Hepatocyte (in vitro differentiated cells): ENCODE measurements around the gene WDR48. TPM values are rescaled to one million over a fixed set of nuclear protein-coding genes. Genes with fewer than 3 reads are reported as not detected.

Source experiments
- DNase-seq: peaks from one replicate; pipeline ENCODE4 v3.0.0-alpha.2; 2016; ENCODE audit warnings: low spot score
- H2AFZ ChIP-seq: fragments of 200-600 bp; sonication (generic); 2 replicates; pipeline ENCODE4 v1.6.0; 2016; ENCODE audit warnings: antibody characterized with exemption, mild to moderate bottlenecking
- H3K27ac ChIP-seq: fragments of 200-600 bp; sonication (generic); 2 replicates; pipeline ENCODE4 v1.5.1; 2016; ENCODE audit warnings: mild to moderate bottlenecking
- H3K27me3 ChIP-seq: fragments of 200-600 bp; sonication (generic); 2 replicates; pipeline ENCODE4 v1.6.1; 2016
- H3K36me3 ChIP-seq: fragments of 200-600 bp; sonication (generic); replicated peaks from 2 replicates; pipeline ENCODE4 v1.5.1; 2016; ENCODE audit warnings: low read depth; ENCODE audit not compliant: insufficient read depth
- H3K4me1 ChIP-seq: fragments of 200-600 bp; sonication (generic); 2 replicates; pipeline ENCODE4 v1.5.1; 2016; ENCODE audit warnings: mild to moderate bottlenecking, moderate library complexity; ENCODE audit not compliant: insufficient read depth
- H3K4me2 ChIP-seq: fragments of 200-600 bp; sonication (generic); 2 replicates; pipeline ENCODE4 v1.6.0; 2016
- H3K4me3 ChIP-seq: fragments of 200-600 bp; sonication (generic); 2 replicates; pipeline ENCODE4 v1.5.1; 2016; ENCODE audit warnings: mild to moderate bottlenecking
- H3K79me2 ChIP-seq: fragments of 200-600 bp; sonication (generic); 2 replicates; pipeline ENCODE4 v1.6.0; 2017; ENCODE audit warnings: mild to moderate bottlenecking
- H3K9me2 ChIP-seq: fragments of 200-600 bp; sonication (generic); replicated peaks from 2 replicates; pipeline ENCODE4 v1.6.0; 2017; ENCODE audit warnings: mild to moderate bottlenecking; ENCODE audit not compliant: insufficient read depth
- H3K9me3 ChIP-seq: fragments of 200-600 bp; sonication (generic); 2 replicates; pipeline ENCODE4 v1.5.1; 2016; ENCODE audit warnings: low read depth, mild to moderate bottlenecking
- H4K20me1 ChIP-seq: fragments of 200-600 bp; sonication (generic); 2 replicates; pipeline ENCODE4 v1.6.0; 2016; ENCODE audit warnings: mild to moderate bottlenecking; ENCODE audit not compliant: insufficient read depth, poor library complexity, severe bottlenecking
- EZH2 ChIP-seq: fragments of 200-600 bp; sonication (generic); IDR thresholded peaks from 2 replicates; pipeline ENCODE4 v1.6.1; 2016; ENCODE audit warnings: antibody characterized with exemption, mild to moderate bottlenecking, borderline replicate concordance
- EZH2phosphoT487 ChIP-seq: fragments of 200-600 bp; sonication (generic); IDR thresholded peaks from one replicate; pipeline ENCODE4 v1.6.1; 2018; ENCODE audit warnings: antibody characterized with exemption, mild to moderate bottlenecking, low read depth, moderate library complexity; ENCODE audit not compliant: unreplicated experiment, severe bottlenecking
- WGBS: methylation state at CpG from one replicate; pipeline ENCODE4 v1.1.6; 2016; ENCODE audit warnings: low lambda C conversion rate; ENCODE audit errors: missing lambda C conversion rate; 5-methylcytosine and 5-hydroxymethylcytosine counted together
- polyA plus RNA-seq: library from polyadenylated mRNA; unstranded; fragments of >200 nt; fragmentation: Nextera tagmentation; extraction: Ambion mirVana; gene quantifications from 2 replicates; pipeline ENCODE4 v1.2.1, GENCODE V29; 2016
- total RNA-seq: library from RNA; depleted of rRNA; stranded (reverse); fragments of >200 nt; gene quantifications from 2 replicates; pipeline ENCODE4 v1.2.3, GENCODE V29; 2014
- TF ChIP-seq, protein P1 (sequence below): fragments of 200-600 bp; sonication (generic); IDR thresholded peaks from 2 replicates; pipeline ENCODE4 v1.5.1; 2016; ENCODE audit warnings: antibody characterized with exemption, mild to moderate bottlenecking; ENCODE audit not compliant: poor library complexity

Gene WDR48
- total and polyA plus RNA-seq, 2 experiments from 2014 or later = 25.0 to 34.7 TPM

DNA sequence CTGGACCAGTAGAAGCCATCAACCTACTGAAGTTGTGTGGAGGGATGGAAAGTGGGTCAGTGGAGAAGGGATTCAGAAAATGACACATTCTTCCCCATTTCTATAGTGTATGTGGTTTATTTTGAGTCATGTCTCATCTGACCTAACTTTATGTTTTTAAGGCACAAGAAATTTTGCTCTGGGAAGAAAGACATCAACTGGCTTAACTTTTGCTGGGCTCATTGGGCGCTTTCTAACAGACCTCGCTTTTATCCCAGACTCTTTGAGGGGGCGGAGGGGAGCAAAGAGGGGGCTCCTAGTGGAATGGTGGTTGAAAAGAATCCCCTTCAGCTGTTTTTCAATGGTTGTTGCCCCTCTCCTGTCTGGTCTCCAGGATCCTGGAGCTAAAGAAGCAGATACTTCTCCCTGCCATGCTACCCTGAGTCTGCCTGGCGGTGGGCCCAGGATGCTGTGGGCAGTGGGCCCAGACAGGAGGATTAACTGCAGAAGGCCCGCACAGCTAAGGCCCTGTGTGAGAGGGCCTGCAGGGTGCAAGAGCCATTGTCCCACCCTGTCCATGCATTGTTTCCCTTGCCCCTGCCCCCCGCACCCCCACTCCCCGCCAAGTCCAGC is 87.1 kb downstream of the WDR48 start:
- H3K4me2 ChIP-seq = no peak overlapping the region
- H3K36me3 ChIP-seq = no peaks in the 10 kb centered on the region
- no peak overlapping the region for H2AFZ ChIP-seq
- H4K20me1 ChIP-seq = peaks cover 27% of the 10 kb centered on the region
- H3K4me1 ChIP-seq = peaks cover 38% of the 10 kb centered on the region
- no peak for TF ChIP-seq EZH2phosphoT487
- no peak for TF ChIP-seq EZH2
- TF ChIP-seq, protein P1, sequence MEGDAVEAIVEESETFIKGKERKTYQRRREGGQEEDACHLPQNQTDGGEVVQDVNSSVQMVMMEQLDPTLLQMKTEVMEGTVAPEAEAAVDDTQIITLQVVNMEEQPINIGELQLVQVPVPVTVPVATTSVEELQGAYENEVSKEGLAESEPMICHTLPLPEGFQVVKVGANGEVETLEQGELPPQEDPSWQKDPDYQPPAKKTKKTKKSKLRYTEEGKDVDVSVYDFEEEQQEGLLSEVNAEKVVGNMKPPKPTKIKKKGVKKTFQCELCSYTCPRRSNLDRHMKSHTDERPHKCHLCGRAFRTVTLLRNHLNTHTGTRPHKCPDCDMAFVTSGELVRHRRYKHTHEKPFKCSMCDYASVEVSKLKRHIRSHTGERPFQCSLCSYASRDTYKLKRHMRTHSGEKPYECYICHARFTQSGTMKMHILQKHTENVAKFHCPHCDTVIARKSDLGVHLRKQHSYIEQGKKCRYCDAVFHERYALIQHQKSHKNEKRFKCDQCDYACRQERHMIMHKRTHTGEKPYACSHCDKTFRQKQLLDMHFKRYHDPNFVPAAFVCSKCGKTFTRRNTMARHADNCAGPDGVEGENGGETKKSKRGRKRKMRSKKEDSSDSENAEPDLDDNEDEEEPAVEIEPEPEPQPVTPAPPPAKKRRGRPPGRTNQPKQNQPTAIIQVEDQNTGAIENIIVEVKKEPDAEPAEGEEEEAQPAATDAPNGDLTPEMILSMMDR = no peak
- no peak overlapping the region for H3K4me3 ChIP-seq
- no peaks in the 10 kb centered on the region for H3K9me3 ChIP-seq
- H3K27ac ChIP-seq = peak overlapping the region; percentile 70
- DNase-seq = peak; percentile 30
- H3K79me2 ChIP-seq = peaks cover 23% of the 10 kb centered on the region
- 90% methylated on average over 7 of the region's 7 CpGs for WGBS
- no peaks in the 10 kb centered on the region for H3K27me3 ChIP-seq
- H3K9me2 ChIP-seq = no peaks in the 10 kb centered on the region

DNA sequence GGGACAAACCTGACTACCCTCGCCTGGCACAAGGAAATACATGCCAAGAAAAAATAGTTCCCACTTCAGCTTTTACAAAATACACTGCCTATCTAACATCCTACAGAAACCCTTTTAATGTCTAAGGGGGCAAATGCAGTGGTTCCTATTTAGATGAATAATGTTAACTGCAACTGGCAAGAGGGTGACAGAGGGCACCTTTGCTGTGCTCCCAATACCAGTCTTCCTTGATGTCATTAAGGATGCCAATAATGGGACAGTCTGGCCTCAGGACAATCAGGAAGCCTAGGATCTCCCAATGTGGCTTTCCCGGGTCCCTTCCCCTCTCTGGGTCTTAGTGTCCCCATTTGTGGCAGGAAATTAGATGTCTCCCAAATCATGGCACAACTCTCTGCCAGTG is 87.6 kb downstream of the WDR48 start:
- no peaks in the 10 kb centered on the region for H3K27me3 ChIP-seq
- no peak overlapping the region for H2AFZ ChIP-seq
- peak overlapping the region; percentile 17 for H3K27ac ChIP-seq
- H3K4me2 ChIP-seq = no peak overlapping the region
- H4K20me1 ChIP-seq = peaks cover 33% of the 10 kb centered on the region
- H3K9me3 ChIP-seq = no peaks in the 10 kb centered on the region
- no peak overlapping the region for H3K4me3 ChIP-seq
- H3K79me2 ChIP-seq = peaks cover 29% of the 10 kb centered on the region
- peaks cover 38% of the 10 kb centered on the region for H3K4me1 ChIP-seq
- TF ChIP-seq EZH2phosphoT487 (no peak), EZH2 (no peak)
- TF ChIP-seq, protein P1 = no peak
- H3K36me3 ChIP-seq = no peaks in the 10 kb centered on the region
- no peak for DNase-seq
- 83% methylated on average over 2 of the region's 2 CpGs for WGBS
- no peaks in the 10 kb centered on the region for H3K9me2 ChIP-seq

DNA sequence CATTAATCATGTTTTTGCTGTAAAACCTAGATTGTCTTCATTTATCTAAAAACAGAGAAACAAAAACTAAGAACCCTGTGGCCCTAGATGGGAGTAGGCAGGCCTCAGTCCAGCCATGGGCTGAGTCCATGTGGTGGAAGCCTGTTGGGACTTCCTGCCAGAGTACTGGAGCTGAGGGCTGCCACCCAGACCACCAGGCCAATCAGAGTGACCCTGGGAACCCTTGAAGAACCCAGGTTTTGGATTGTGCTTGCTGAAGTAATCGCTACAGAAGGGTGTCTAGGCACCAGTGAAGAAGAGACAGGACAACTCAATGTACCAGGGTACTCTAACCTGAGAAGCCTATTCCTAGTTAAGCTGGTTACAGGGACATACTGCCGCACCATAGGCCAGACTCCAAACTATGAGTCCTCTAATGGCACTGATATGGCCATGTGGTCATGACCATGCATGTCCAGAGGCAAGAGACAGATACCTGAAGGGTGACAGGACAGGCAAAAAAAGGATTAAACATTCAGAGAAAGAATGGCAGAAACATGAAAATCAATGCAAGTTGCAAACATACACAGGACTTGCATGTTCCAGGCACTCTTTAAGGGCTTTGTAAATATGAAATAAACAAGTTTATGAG is 88.6 kb downstream of the WDR48 start:
- Histone ChIP-seq H3K4me3 (no peak overlapping the region), H3K36me3 (peaks cover 4% of the 10 kb centered on the region), H3K4me1 (peaks cover 38% of the 10 kb centered on the region), H2AFZ (no peak overlapping the region), H3K27ac (peak overlapping the region; percentile 17), H3K9me3 (no peaks in the 10 kb centered on the region), H4K20me1 (peaks cover 38% of the 10 kb centered on the region), H3K9me2 (no peaks in the 10 kb centered on the region), H3K79me2 (peaks cover 39% of the 10 kb centered on the region), H3K27me3 (no peaks in the 10 kb centered on the region), H3K4me2 (peak overlapping the region; percentile 34)
- TF ChIP-seq, protein P1 = no peak
- TF ChIP-seq EZH2phosphoT487 (no peak), EZH2 (no peak)
- DNase-seq = no peak
- WGBS = 98% methylated on average over 2 of the region's 2 CpGs
